GM18499 (cell line): ENCODE data around the gene SERPINB12.

ENCODE experiments used
- ATAC-seq: cut with Tn5 transposase; IDR thresholded peaks from one replicate; pipeline ENCODE4 v1.9.1; 2021; ENCODE audit warnings: moderate number of reproducible peaks; ENCODE audit not compliant: insufficient read depth, unreplicated experiment

SERPINB12 gene

DNA sequence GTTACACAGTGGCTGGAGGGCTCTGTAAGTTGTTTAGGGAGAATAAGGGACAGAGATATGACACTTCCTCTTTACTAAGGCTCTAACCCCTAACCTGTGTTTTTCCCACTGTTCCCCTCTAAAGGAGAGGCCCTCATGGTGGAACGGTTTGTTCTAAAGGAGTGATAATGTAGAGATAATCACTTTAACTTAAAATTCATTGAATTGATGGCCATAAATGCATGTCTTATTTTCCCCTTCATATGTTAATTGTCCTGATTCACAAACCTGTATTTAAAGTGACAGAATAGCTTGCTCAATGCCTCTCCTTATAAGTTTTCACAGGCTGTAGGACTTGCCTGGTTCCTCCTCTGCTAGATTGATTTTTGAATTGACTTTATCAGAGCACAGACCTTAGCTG, at the start of gene SERPINB12:
Gene SERPINB12, plus strand, starts transcription at position 301 of the 400 bp plus-strand sequence. CDS start 13,791 bp downstream, outside the sequence.
- no peak for ATAC-seq

GRCh38 chr18:63492851-63493250, 49.3 kb upstream of the SERPINB12 start:
- ATAC-seq: no peak

- no peak for ATAC-seq
Observed at GRCh38 chr18:63495675-63496074, 46.5 kb upstream of the SERPINB12 start.

DNA sequence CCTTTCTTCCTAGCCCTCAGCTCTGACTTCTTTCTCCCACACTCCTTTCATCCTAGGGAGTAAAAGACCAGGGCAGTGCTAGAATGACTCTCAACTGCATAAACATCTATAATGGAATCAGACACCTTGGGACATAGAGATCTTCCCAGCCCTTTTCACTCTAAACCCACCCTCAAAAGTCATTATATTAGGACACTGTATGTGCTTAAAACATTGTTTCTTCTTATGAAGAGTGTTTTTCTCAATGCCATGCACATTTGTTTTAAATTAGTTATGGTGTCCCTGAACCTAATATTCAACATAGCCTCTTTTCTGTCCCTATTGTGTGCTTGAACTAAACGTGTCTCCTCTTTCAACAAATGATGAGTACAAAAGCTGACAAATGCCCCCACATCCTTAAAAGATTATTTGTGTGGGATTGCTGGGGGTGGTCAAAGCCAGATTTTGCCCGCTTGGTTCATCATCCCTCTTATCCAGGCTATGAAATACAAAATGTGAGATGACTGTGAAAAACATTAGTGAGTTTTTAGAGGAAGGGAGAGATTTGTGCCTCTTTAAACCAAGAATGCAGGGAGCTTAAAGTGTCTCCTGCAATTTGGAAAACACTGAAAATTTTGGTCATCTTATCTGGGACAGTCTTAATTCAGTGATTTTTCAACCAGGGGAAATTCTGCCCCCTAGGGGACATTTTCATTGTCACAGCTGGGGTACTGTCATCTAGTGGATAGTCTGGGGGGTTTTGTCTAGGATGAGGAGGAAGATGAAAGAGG, 36.4 kb upstream of the SERPINB12 start:
- no peak for ATAC-seq

- no peak for ATAC-seq
Observed at GRCh38 chr18:63506336-63506646, 35.9 kb upstream of the SERPINB12 start.

DNA sequence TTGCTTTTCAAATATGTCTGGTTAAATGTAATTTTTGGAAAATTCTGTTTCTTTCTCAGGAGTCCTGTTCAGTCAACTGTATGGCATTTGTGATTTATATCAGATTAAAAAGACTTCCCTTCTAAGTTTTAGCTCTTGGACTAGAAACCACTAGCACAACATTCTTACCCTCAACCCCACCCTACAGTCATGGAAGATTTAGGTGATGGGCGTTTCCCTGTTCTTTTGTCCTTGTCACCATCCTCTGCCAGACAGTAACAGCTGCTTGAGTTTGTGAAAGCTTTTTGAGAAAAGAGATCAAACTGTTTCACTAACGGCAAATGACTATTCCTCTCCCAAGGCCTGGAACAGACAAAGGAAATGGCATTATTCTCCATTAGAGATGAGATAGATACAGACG, 33.6 kb upstream of the SERPINB12 start:
- no peak for ATAC-seq

DNA sequence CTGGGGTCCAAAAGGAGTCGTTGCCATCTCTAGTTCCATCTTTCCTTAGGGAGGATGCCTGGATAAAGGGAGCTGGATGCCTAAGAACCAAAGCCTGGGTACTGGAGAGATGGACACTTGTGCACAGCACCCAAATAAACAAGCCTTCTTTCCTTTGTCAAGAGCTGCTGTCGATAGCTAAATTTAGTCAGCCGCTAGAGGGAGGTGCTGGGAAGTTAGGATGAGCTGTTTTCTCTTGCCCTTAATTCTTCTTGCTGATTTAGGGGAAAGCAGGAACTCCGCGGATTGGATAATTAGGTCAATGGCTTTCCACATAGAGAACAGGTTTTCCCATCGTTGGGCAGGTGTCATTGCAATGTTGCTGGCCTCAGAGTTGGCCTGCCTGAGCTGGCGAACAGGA, 30.9 kb upstream of the SERPINB12 start:
- no peak for ATAC-seq

DNA sequence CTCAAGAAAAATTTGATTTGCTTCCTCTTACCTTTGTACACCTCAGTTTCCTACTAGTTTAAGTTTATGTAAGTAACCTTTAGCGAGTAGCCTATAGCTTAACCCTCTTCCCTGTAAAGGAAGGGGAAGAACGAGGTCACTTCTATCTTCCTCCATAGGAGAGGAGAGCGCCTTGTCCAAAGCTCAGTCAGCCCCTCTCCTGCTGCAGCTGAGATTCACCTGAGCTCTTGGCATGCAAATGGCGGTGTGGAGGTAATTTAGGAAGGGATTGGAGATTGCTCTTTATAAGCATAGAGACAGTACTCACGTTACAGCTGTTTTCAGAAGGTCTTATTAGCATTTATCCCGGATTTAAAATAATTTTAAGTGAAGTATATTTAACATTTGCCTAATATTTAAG, 27.8 kb upstream of the SERPINB12 start:
- ATAC-seq: no peak

DNA sequence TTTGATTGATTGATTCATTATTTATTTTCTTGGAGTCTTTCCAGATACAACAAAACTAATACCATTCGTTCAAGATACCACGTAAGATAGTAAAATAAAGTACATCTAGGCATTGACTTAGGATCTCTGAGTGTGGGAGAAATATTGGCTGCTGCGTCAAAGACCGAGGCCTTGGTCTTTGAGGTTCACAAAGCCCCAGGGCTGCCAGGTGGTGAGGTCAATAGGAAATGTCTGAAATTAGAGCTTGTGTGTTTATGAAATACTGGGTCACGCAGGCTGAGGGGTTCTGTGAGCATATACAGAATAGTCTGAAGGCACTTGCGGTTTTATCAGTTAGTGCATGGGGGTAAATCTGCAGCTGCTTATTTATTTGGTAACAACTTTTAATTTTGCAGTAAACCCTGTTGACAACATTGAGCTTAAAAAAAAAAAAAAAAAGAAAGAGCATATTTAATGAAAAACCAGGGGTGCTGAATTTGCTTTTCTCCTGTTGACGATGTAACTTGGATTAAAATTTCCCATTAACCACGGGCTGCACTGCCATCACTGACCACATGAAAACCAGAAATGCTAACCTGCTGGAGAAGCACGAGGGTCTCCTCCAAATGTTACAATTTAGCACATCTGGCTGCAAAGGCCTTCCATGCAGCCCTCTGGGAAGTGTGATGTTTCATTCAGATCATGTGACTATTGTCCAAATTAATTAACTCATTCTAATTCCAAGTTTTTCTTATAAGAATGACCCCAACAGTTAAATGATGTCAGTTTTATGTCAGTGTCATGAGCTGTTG, 27.1 kb upstream of the SERPINB12 start:
- ATAC-seq: no peak

GRCh38 chr18:63515801-63516200, 26.4 kb upstream of the SERPINB12 start:
- ATAC-seq: no peak

DNA sequence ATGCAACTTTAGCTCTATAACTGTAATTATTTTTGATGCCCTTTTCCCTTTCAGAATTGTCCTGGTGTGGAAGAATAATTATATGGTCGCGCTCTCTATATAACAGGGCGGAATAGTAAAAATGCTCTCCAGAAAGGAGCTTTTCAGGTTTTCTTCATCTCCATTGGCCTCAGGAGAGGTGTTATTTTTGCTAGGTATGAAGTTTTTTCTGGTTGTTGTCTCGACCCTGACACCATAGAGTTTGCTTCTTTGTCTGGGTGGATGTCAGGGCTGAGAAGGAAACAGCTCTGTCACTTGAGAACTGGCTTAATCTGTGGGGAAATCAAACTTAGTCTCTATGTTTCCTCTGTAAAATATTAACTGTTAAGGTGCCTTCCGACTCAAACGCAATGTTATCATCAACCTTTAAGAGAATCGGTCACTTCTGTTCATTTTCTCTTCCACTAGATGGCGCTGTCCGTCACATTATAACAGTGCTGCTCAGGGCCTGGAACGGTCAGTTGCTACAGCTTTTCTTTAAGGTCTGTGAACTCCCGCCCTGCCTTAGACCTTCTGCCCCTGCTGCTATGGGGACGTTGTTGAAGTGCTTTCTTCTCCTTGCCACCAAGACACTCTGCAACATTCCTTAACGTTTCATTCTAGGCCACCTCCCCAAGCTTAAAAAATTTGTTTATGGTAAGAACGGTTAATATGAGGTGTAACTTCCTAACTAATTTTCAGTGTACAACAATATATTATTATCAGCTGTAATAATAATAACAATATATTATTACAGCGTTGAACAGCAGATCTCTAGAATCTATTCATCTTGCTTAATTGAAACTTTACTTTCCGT, 23.8 kb upstream of the SERPINB12 start:
- ATAC-seq: peak; percentile 92

DNA sequence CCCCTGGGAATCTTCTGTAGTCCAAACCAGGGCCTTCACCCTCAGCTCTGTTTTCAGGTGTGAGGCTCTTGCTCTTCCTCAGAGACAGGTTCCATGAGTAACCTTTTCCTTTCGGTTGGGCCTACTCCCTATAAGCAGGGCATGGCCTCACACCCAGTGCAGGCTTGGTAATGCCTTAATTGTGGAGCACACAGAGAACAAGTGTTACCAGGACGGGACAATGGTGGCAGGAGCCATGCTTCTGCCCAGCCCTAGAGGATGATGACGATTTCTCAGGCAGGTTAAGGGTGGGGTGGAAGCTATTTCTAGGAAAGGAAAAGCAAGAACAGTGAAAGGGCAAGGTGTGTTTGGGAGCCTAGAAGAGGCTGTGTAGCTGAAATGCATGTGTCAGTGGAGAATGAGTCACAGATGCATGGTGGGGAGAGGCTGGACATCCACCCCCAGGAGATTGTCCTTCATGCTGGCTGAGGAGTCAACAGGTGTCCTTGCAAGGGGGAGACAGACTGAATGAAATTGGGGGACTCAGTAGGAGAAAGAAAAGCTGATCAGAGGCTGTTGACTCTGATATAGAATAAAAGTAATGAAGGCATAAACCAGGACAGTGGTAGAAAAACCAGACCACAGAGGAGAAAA, 22.0 kb upstream of the SERPINB12 start:
- no peak for ATAC-seq

- no peak for ATAC-seq
Observed at GRCh38 chr18:63523660-63524059, 18.5 kb upstream of the SERPINB12 start.

GRCh38 chr18:63527251-63527650, 14.9 kb upstream of the SERPINB12 start:
- no peak for ATAC-seq

GRCh38 chr18:63528863-63529492, 13.2 kb upstream of the SERPINB12 start:
- ATAC-seq: no peak

DNA sequence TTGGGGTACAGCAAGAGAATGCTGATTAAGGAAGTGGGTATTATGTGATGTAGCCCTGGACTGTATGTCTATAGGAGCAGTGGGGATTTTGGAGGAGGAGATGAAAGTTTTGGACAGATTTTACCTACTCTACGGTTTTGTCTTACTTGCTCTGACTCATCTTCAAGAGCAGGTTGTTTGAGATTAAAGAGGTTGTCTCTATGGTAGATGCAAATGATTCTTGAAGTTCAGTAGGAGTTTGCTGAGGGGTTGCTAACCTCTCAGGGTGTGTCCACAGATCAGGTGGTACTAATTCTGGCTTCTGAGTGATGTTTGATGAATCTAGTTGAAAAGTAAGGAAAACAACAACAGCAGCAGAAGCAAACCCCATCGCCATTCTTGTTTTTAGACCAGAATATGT, 9.7 kb upstream of the SERPINB12 start:
- ATAC-seq: no peak

GRCh38 chr18:63534615-63535014, 7.6 kb upstream of the SERPINB12 start:
- ATAC-seq: peak; percentile 66

DNA sequence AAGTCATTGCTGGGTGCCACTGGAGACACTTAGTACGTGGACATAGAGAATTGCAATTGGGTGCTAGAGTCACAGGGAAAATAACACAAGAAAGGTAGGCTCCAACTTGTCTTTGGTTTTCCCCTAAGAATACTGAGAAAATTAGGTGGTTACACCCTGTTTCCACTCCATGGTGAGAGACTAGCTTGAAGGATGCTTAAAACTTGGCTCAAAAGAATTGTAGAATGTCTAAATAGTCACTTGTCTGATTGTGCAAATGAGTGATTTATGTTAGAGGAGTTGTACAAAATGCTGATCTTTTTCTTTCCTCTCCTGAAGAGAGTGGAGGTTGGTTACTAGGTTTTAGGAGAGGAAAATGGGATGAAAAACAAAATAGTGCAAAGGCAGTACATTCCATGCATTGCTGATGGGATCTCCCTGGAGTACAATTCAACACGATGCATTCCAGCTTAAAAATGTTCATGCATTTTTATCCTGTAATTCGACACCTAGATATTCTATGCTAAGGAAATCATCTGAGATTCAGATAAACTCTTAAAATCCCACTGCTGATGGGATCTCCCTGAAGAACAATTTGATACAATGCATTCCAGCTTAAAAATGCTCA, 2.2 kb upstream of the SERPINB12 start:
- ATAC-seq: no peak

DNA sequence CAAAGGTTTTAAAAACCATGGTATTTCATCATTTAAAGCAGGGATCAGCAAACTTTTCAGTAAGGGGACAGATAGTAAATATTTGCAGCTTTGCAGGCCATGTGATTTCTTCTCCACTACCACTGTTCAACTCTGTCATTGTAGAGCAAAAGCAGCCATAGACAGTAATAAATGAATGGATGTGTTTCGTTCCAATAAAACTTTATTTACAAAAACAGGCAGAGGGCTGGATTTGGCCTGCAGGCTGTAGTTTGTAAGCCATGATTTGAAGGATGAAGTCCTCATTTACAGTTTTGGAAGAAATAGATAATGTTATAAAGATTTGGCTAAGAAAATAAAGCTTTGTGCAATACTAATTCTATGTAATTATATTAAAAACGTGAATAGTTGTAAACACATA, 1.8 kb downstream of the SERPINB12 start:
- ATAC-seq: no peak

DNA sequence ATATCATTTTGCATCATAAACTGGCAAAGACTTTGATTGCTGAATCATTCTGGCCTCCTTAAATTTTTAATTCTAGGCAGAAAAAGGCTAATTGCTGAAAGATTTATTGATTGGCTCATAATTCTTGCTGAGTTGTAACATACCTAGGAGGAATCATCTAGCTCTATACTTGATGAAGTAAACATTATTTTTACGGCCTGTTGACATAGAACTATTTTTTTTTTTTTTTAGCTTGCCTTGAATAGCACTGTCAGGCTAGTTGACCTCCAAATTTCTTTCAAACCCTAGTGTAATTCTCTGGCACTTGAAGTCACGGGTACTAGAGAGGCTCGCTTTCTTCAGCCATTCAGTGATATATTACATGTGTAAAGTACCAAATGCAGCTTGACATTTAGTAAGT, 2.8 kb downstream of the SERPINB12 start:
- no peak for ATAC-seq
